ENCODE results near the gene SHC1.

SHC1 gene

GRCh38 chr1:154967331-154967950 lies 3.1 kb downstream of the SHC1 start:
- Histone ChIP-seq H3K27ac (ENCODE audit: low read depth, low read length) (no peak overlapping the region), H3K4me2 (ENCODE audit: low read depth, low read length, poor library complexity, severe bottlenecking) (no peak overlapping the region), H3K9me3 (ENCODE audit: insufficient read depth, low read length) (no peaks in the 10 kb centered on the region), H3K36me3 (ENCODE audit: low read length) (peaks cover 3% of the 10 kb centered on the region; the same call in 1 of the 2 replicates), H3K79me2 (ENCODE audit: insufficient read depth, low read length) (peaks cover 18% of the 10 kb centered on the region), H3K9me2 (replicated peaks; ENCODE audit: insufficient read depth, low read length) (no peaks in the 10 kb centered on the region), H3K9ac (ENCODE audit: low read length) (no peak overlapping the region), H3K4me3 (ENCODE audit: insufficient read depth, low read length, poor library complexity, severe bottlenecking) (no peak overlapping the region), H3F3A (ENCODE audit: insufficient read depth) (peaks cover 13% of the 10 kb centered on the region; the same call in 1 of the 2 replicates), H4K20me1 (ENCODE audit: low read depth, low read length) (no peaks in the 10 kb centered on the region), H2AFZ (ENCODE audit: low read depth, low read length, severe bottlenecking) (no peak overlapping the region), H3K27me3 (ENCODE audit: low read length) (no peaks in the 10 kb centered on the region)
- TF ChIP-seq CTCF (IDR thresholded peaks at IDR 0.05; ENCODE audit: insufficient read depth, low read length, poor library complexity, severe bottlenecking): no peak
- no peak for TF ChIP-seq EZH2phosphoT487 (conservative IDR thresholded peaks at IDR 0.05; ENCODE audit: low read length)

- H3F3A ChIP-seq (ENCODE audit: insufficient read depth): peaks cover 16% of the 10 kb centered on the region; the same call in 1 of the 2 replicates
- TF ChIP-seq EZH2phosphoT487 (conservative IDR thresholded peaks at IDR 0.05; ENCODE audit: low read length) (no peak), CTCF (IDR thresholded peaks at IDR 0.05; ENCODE audit: insufficient read depth, low read length, poor library complexity, severe bottlenecking) (no peak)
- H3K27me3 ChIP-seq (ENCODE audit: low read length): no peaks in the 10 kb centered on the region
- H3K27ac ChIP-seq (ENCODE audit: low read depth, low read length): no peak overlapping the region
- no peak overlapping the region for H3K4me3 ChIP-seq (ENCODE audit: insufficient read depth, low read length, poor library complexity, severe bottlenecking)
- no peak overlapping the region for H3K9ac ChIP-seq (ENCODE audit: low read length)
- H2AFZ ChIP-seq (ENCODE audit: low read depth, low read length, severe bottlenecking): no peak overlapping the region
- H3K4me2 ChIP-seq (ENCODE audit: low read depth, low read length, poor library complexity, severe bottlenecking): no peak overlapping the region
- H3K9me3 ChIP-seq (ENCODE audit: insufficient read depth, low read length): no peaks in the 10 kb centered on the region
- no peaks in the 10 kb centered on the region for H4K20me1 ChIP-seq (ENCODE audit: low read depth, low read length)
- no peaks in the 10 kb centered on the region for H3K9me2 ChIP-seq (replicated peaks; ENCODE audit: insufficient read depth, low read length)
- H3K79me2 ChIP-seq (ENCODE audit: insufficient read depth, low read length): peaks cover 12% of the 10 kb centered on the region
- peaks cover 3% of the 10 kb centered on the region; the same call in 1 of the 2 replicates for H3K36me3 ChIP-seq (ENCODE audit: low read length)
Observed at GRCh38 chr1:154966111-154966510, 4.4 kb downstream of the SHC1 start.

- Histone ChIP-seq H3K36me3 (ENCODE audit: low read length) (peaks cover 3% of the 10 kb centered on the region; the same call in 1 of the 2 replicates), H3F3A (ENCODE audit: insufficient read depth) (peaks cover 22% of the 10 kb centered on the region; the same call in 1 of the 2 replicates), H3K9ac (ENCODE audit: low read length) (no peak overlapping the region), H3K9me3 (ENCODE audit: insufficient read depth, low read length) (no peaks in the 10 kb centered on the region), H3K27ac (ENCODE audit: low read depth, low read length) (no peak overlapping the region), H3K27me3 (ENCODE audit: low read length) (no peaks in the 10 kb centered on the region), H3K9me2 (replicated peaks; ENCODE audit: insufficient read depth, low read length) (no peaks in the 10 kb centered on the region), H2AFZ (ENCODE audit: low read depth, low read length, severe bottlenecking) (no peak overlapping the region), H3K4me2 (ENCODE audit: low read depth, low read length, poor library complexity, severe bottlenecking) (no peak overlapping the region), H4K20me1 (ENCODE audit: low read depth, low read length) (no peaks in the 10 kb centered on the region), H3K4me3 (ENCODE audit: insufficient read depth, low read length, poor library complexity, severe bottlenecking) (no peak overlapping the region), H3K79me2 (ENCODE audit: insufficient read depth, low read length) (peaks cover 12% of the 10 kb centered on the region)
- no peak for TF ChIP-seq CTCF (IDR thresholded peaks at IDR 0.05; ENCODE audit: insufficient read depth, low read length, poor library complexity, severe bottlenecking)
- TF ChIP-seq EZH2phosphoT487 (conservative IDR thresholded peaks at IDR 0.05; ENCODE audit: low read length): no peak
Observed at GRCh38 chr1:154964359-154964758, 6.2 kb downstream of the SHC1 start.
